ENCODE data around the gene NCK2.

NCK2 gene

DNA sequence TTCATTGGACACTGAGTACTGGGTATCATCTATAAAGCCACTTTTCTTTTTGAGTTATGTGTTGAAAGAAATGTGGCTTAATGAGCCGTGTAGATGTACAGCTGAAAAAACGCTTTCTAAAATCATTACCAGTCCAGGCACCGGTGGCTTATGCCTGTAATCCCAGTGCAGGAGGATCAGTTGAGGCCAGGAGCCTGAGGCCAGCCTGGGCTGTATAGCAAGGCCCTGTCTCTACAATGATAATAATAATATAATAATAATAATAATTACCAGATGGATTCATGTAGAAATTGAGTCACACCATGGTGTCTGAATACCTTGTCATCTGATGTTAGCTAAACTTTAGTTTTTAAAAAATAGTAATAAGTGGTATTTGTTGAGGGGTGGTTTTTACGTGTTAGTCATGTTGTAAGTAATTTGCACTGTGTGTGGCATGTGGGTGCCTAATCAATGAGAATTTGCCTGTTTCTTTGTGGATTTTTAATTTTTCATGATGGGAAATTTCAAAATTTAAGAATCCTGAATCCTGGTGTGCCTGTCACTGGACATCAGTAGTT, 30.1 kb downstream of the NCK2 start:
- no peak for DNase-seq

DNA sequence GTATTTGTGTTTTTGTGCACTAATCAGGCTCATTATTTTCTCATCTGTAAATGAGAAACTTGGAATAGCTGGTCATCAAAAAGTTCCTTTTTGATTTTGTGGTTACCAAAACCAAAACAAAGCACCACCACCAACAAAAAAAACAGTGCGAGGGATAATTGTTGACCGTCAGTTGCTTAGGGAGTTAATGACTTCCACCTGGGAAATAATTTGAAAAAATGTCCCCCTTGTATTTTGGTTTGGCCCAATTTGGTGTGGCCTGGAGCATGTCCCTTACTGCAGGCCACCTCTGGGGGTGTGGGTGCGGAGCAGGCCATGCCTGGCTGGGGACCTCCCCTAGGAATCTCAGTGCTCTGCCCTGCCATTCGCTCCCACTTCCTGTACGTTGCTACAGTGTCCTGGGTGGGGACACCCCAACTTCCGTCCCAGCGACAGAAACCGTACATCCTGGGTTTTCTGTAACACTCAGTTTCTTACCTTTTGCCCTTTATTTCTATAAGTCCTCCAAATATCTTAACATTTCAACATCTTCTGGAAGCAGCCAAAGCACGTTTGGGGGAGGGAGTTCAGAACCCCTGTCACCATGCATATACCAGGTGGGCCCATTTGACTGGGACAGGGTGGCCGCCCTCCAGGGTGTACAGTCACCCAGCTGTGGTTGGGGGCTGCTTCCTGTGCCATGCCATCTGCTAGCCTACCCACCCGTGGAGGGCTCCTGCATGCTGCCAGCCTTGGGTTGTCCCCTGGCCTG, 31.3 kb downstream of the NCK2 start:
- DNase-seq = no peak

DNA sequence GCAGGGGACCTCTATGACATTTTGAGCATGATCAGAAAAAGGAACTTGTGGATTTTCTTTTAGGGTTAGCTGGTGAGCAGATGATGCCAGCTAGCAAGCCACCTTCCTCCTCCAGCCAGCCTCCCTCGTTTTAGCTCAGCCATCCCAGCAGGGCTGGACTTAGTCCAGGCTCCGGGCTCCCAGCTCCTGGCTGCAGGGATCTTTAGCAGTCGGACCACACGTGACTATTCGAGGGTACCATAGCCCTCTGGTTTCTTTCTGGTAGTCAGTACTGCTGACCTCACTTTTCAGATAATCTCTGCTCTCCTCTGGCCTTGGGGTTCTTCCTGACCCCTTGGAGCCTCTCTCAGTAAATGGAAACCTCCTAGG, 31.8 kb downstream of the NCK2 start:
- DNase-seq = peak in 2 of 58 donors; percentile 37 to 38

GRCh38 chr2:105777031-105777482, 32.3 kb downstream of the NCK2 start:
- no peak for DNase-seq

- DNase-seq = no peak
Observed at GRCh38 chr2:105777506-105778055, 32.9 kb downstream of the NCK2 start.

DNA sequence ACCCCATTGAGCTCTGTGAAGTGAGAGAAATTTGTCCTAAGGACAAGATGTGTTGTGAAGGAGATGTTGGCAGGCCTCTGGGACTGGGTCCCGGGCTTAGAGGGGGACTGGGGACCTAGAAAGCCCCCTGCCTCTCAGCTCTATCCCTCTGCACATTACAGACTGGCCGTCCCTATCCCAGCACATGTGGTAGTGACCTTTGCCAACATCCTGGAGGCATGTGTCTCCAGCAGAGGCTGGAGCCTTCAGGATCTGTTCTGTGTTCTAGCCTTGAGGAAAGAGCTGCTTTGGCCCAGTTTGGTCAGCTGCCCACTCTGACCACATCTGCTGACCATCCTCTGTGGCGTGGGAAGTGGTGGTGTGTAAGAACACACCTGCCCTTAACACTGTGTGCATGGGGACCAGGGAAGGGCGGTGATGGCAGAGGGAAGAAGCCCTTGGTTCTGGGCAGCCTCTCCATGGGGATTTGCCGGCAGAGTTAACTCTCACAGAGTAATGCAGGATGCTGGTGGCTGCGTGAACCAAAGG, 33.4 kb downstream of the NCK2 start:
- DNase-seq = no peak

DNA sequence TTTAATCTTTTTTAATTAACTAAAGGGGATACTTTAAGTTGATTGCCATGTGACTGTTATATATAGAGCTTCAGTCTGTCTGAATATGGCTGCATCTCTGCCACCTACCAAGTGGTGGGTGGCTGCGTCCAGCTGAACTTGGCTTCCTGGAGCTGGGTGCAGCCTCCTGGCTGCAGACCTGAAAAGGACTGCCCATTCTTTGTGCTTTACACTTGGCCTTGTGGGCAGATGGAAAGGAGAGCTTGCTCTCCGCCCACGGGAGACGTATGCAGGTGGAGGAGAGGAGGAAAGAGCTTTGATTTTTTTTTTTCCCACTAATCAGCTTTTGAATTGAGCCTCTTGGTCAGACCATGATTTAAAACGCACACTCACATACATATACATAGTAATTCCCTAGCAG, 34.7 kb downstream of the NCK2 start:
- no peak for DNase-seq

GRCh38 chr2:105780606-105781005, 35.9 kb downstream of the NCK2 start:
- no peak for DNase-seq

GRCh38 chr2:105781274-105781978, 36.7 kb downstream of the NCK2 start:
- DNase-seq = no peak

GRCh38 chr2:105782123-105782522, 37.4 kb downstream of the NCK2 start:
- DNase-seq = no peak

DNA sequence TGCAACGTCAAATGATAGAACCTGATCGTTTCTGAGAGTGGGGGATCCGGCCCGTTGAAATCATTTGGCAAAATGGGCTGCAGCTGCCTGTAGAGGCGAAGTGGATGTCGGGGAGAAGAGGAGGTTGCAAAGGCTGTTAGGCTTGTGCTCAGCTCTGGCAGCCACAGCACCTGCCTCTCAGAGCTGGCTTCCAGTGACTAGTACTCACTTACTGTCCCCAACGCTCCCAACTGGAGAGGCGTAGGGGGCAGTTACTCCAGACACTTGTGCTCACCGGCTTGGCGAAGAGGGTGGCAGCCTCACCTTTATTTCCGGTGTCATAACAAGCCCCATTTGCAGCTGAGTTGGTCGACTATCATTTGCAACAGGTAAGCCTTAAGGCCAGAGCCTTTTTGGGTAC, 37.9 kb downstream of the NCK2 start:
- DNase-seq = no peak

- DNase-seq = no peak
Observed at GRCh38 chr2:105783151-105783738, 38.5 kb downstream of the NCK2 start.

DNA sequence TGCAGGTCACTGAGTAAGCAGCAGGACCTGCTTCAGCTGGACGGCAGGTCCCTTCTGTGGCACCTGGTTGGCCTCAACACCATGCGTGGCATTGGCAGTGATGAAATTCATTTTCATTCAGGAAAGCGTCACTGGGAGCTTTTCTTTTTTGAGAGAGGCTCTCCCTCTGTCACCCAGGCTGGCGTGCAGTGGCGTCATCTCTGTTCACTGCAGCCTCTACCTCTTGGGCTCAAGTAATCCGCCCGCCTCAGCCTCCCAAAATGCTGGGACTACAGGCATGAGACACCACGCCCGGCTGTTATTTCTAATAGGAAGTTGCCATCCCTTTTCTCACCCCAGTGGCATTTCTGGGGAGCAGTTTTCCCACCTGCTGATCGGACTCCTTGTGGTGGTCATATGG, 39.3 kb downstream of the NCK2 start:
- DNase-seq = peak in 3 of 58 donors; percentile 21 to 29 (median 28)

- no peak for DNase-seq
Observed at GRCh38 chr2:105784589-105784988, 39.9 kb downstream of the NCK2 start.

- no peak for DNase-seq
Observed at GRCh38 chr2:105785095-105785847, 40.6 kb downstream of the NCK2 start.

DNA sequence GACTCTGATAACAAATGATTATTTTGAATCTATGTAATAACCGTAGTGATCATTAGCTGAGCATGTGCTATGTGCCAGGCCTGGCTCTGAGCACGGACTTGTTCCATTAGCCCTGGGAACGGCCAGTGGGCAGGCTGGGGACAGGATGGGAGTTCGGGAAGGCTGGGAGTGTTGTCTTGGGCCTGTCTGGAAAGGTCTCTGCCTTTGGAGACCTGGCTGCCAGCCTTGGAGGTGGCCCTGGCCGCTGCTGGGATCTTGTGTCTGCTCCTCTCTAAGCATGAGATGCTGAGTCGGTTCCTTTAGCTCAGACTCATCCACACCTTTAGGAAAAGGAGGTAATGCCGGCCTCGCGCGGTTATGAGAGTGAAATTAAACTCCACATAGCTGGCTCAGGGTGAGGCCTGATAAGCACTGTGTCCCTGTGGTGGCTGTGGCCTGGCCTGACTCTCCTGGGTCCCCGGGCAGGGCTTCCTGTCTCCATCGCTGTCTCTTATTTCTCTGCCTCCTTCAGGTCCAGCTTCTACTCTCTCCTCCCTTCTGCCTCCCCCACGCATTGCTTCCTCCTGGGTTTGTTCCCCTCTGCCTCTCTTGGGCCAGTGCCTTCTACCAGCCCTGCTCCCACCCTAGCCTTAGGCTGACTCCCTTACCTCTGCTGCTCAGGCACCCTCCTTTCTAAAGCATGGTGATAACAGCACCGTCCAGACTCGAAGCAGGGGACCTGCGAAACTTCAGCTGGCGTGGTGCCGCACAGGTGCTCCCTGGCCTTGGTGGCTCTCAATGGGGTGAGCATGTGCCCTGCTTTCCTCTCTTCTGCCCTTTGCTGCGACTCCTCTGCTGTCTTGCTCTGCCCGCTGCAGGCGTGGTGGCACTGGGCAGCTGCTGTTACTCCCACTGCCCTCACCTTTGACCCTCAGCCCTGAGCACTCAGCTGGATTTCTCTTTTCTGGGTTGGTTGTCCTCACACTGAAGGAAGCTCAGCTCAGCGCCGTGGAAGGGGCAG, 41.8 kb downstream of the NCK2 start:
- DNase-seq = no peak

GRCh38 chr2:105787376-105788318, 42.9 kb downstream of the NCK2 start:
- peak in 1 of 58 donors; percentile 23 for DNase-seq

DNA sequence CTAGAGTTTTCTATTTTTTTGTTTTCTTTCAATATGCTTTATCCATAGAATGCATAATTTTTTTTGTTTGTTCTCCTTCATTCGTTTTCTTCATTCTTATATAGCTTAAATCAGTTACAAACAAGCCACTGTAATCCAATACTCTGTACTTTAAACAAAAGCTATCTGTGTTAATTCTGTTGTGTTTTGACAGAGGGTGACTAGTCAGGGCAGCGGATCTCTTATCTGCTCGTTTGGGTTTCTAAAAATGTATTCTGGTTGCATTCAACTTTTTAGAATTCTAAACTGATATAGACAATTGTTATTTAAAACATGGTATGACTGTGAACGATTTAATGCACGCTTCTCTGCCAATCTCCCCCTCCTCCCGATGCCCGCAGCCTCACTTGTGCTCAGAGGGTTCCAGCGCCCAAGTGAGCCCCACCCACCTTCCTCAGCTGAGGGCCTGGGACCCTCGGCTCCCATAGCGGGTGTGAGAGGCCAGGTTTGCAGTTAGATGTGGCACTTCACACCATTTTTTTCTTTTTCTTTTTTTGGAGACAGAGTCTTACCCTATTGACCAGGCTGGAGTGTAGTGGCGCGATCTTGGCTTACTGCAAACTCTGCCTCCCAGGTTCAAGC, 44.1 kb downstream of the NCK2 start:
- no peak for DNase-seq
